Endothelial cell of hepatic sinusoid (primary cell): Measurements from ENCODE around the gene WWOX.

ENCODE experiments used
- in situ Hi-C: cut with HindIII; loops from 2 replicates; pipeline ENCODE4 v1.10.0; 2017; ENCODE audit warnings: low sequenced_read_pairs

WWOX gene

DNA sequence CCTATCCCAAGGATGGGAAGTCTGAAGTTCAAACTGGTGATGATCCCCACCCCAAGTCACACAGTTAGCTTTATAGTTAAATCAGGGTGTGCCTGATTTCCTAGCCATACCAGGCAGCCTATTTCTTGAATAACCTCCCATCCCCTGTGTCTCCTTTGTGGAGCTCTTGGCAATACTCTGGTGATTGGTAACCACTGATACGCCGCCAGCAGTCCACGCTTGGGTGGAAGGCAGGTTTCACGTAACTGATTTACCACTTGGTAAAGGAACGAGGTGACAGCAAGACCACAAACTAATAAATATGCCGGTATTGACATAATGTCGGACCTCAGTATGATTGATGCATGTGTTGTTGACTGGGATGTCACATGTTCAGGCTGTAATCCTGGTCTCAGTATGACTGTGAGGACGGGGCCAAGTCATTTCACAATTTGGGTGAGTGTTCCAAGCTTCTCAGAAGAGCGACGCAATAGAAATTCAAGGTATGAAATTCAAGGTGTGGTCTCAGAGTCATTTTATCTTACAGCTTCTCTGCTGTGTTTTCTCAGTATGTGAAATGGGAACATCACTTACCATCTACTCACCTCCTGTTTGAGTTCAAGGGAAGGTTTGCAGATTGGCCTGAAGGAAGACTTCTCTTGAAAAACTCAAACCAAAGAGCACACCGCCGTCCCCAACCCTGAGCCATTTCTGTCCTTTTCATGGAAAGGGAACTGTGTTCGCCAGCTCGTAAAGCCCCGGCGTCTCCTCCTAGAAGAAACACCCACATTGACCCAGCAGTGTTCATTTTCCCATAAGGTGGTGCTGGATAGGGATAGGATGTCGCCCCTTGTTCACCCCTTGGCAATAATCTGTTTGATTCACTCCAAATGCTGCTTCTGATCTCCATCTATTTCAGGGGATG, 678.9 kb downstream of the WWOX start:
- in situ Hi-C loops: no loop called here

DNA sequence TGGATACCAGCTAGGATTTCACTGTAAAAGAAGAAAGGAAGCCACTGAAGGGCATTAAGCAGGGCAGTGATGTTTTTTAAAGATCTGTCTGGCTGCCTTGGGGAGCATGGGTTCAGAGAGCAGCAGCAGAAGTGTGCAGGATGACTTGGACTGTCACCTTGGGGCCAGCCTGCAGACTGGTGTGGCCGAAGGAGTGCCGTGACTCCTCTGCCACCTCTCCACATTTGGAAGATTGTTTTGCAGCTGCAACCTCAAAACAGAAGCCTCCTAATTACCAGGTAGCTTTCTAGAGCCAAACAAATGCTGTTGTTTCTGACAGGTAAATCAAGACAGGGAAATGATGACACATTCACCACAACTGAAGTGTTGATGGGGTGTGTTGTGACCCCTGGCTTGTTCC, 681.4 kb downstream of the WWOX start:
- in situ Hi-C loops: no loop called here

- in situ Hi-C loops: no loop called here
These were observed 683.1 kb downstream of the WWOX start for GRCh38 chr16:78782572-78782971.

DNA sequence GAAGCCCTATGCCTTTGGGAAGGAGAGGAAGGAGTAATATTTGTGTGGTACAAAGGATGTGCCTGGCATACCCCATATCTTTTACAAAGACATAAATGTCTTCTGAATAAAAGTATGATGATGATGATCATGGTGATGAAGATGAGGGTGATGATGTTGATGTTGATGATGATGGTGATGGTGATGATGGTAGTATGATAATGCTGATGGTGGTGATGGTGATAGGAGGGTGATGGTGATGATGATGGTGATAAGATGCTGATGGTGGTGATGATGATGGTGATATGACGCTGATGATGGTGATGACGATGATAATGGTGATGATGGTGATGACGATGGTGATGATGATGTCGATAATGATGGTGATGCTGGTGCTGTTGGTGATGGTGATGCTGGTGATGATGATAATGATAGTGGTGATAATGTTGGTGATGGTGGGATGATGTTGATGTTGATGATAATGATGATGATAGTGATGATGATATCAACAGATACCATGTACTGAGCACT, 684.2 kb downstream of the WWOX start:
- in situ Hi-C loops: no loop called here

- in situ Hi-C loops: no loop called here
These were observed 685.3 kb downstream of the WWOX start for GRCh38 chr16:78784771-78785170.

DNA sequence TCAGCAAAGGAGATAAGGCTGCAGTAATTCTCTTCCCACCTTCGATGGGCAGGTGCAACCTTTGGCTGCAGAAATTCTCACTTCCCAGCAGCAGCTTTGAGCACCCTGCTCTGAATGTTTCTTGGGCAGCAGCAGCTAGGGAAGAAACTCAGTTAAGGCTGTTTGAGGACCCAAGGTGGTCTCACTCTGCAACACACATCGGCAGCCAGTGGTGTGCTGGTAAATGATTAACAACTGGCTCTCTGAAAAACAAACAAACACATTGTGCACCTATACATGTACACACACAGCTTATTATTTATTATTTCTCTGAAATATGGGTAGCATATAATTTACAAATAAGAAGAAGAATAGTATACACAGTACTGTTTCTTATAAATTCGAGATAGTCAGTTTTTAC, 685.8 kb downstream of the WWOX start:
- in situ Hi-C loops: no loop called here

- in situ Hi-C loops: no loop called here
These were observed 687.2 kb downstream of the WWOX start for GRCh38 chr16:78786635-78787034.

DNA sequence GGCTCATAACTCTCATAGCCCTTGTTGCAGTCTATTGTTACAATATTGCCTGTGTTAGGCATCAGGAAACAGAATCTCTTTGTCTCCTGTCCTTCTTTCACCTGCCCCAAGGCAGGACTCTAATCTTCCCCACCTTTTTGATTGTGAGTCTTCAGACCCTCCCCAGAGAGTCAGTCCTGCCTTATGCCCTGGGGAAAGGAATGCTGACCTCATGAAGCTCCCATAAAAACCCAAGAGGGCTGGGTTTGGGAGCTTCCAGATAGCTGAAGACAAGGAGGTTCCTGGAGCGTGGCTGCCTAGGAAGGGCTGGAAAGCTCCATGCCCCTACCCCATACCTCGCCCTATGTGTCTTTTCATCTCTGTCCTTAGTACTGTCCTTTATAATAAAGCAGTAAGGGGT, 688.8 kb downstream of the WWOX start:
- in situ Hi-C loops: no loop called here

- in situ Hi-C loops: no loop called here
These were observed 689.2 kb downstream of the WWOX start for GRCh38 chr16:78788696-78789095.

- in situ Hi-C loops: no loop called here
These were observed 690.1 kb downstream of the WWOX start for GRCh38 chr16:78789561-78789960.

DNA sequence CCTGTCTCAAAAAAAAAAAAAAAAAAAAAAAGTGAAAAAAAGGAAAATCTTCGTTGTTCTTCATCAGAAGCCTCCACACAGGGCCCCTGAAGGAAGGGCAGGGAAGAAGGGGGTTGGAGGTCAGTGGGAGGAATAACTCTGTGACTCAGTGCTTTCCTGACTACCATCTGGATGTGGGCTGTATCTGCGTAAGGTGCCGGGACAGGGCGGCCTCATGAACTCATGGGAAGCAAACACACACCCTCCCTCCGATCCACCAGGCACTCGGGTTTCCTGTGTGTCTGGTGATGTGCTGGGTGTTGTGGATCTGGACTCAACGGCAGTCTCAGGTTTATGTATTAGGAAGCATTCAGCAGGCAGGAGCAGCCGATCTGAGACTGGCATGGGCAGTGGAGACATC, 691.6 kb downstream of the WWOX start:
- in situ Hi-C loops: no loop called here

GRCh38 chr16:78791926-78792325, 692.5 kb downstream of the WWOX start:
- in situ Hi-C loops: no loop called here

GRCh38 chr16:78792952-78793351, 693.5 kb downstream of the WWOX start:
- in situ Hi-C loops: no loop called here

DNA sequence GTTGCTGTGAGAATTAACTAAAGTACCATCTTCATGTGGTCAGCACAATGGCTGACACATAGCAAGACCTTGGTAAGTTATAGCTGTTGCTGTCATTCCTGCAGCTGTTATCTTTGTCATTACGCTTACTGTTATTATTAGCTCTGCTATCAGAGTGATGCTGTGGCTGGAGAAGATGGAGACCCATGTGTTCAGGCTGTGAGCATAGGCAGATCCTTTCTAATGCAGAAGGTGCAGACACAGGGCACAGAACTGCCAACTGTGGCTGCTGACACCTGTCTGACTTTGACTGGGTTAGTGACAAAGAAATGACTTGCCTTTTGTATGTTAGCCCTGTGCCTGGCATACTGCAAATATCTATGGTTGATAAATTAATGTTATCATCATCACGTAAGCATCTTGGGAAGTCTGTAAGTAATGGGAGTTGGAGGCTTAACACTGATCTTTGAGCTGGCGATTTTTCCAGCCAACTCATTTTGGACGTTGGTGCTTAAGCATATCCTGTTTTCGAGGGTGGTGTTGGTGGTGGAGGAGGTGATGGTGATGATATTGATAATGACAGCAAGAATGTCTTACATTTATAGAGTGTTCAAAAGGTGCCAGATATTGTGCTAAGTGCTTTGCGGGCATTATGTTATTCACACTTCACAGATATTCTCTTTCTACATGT, 695.3 kb downstream of the WWOX start:
- in situ Hi-C loops: no loop called here

DNA sequence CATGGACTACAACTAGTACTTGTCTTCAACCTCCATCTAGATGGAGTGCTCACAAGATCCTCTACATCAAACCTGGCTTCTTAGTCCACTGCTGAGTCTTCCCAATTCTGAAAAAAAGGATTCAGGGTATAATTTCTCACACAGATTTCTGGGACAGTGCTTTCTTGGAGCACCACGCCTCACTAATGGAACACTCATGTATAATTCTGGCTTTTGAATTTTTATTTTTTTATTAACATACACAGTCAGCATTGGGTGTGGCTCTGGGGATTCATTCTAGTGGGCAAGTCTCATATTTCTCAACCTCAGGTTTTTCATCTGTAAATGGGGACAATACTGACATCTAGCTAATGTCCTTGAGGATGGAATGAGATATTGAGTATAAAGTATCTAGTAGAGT, 696.0 kb downstream of the WWOX start:
- in situ Hi-C loops: no loop called here

- in situ Hi-C loops: no loop called here
These were observed 696.9 kb downstream of the WWOX start for GRCh38 chr16:78796221-78796866.

DNA sequence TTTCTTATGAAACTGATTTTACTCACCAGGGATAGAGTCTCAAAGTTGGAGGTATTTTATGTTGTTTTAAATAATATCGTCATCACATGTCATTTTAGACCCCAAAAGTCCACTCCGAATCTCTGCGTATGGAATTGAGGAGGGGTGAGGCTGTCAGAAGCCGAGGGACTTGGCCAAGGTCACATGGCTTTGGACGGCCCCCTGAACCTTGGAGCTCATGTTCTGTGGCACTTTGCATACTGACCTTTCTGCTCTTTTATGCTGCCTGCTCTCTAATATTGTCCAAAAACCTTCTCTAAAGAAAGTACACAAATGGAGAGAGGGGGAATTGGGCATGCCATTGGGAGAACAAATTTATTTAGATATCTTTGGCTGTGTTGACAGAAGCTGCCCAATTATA, 700.0 kb downstream of the WWOX start:
- in situ Hi-C loops: no loop called here

- in situ Hi-C loops: no loop called here
These were observed 701.1 kb downstream of the WWOX start for GRCh38 chr16:78800523-78800922.

DNA sequence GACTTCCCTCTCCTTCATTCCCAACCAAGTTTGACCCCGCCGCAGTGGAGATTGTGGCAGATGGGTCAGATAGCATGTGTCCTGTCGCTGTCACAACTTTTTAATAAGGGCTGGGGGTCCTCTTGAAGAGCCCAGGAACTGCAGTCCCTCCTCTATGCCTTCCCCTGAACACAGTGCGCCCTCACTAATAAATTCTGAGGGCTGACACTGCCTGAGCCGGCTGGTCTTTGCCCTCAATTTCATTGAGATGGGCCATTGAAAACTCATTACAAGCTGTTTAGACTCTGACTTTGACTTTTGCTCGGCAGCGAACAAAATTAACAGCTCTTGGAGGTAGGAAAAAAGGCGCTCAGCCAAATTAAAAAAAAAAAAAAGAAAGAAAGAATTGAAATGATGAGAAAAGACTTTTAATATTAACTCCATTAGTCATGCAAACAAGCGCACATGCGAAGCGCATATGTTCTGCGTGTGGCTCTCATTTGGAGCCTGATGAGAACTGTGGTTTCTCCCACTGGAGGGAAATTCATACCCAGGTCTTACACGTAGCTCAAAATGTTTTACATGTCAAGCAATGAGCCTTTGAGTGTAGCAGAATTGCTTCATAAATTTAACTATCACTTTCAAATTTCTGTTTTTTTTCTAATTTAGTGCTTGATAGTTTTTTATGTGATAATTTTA, 704.7 kb downstream of the WWOX start:
- in situ Hi-C loops: no loop called here

DNA sequence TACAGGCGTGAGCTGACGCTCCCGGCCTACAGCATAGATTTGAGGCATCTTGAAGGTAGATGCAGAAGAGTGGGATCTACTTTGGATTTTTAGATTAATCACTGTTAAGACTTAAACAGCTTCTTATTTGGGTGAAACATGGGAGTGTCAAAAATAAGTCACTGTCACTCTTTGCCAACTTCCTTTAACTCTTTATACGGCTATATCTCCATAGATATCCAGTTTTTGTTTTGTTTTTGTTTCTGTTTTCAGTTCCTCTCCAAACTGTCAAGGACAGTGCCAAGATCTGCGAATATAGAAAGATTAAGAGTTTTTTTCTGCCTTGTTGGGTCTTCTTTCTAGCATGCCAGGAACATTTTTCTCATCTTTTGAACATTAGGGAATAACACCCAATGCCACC, 706.1 kb downstream of the WWOX start:
- in situ Hi-C loops: no loop called here

DNA sequence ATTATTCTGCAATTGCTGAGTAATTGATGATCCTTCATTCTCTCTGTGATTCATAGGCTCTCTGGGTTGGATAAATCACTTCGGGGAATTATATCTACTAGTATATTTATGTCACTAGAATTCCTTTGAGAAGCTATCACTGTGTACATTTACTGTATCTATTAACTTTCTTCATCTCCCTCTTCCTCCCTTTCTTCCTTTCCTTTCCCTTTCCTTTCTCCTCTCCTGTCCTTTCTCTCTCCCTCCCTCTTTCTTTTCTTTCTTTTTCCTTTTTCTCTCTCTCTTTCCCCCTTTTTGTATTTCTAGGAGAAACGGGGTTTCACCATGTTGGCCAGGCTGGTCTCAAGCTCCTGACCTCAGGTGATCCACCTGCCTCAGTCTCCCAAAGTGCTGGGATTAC, 711.8 kb downstream of the WWOX start:
- in situ Hi-C loops: no loop called here
